Measurements from ENCODE around the gene WDCP. TPM values are rescaled to one million over a fixed set of nuclear protein-coding genes. Genes with fewer than 3 reads are reported as not detected.
A peak's percentile ranks its signal among the peaks of the same experiment; 100 is the strongest.

The WDCP gene
- total and polyA plus RNA-seq, 10 of the 15 experiments (the other 5 are each of a cell fraction or from before 2014, with no cell fraction given) = 5.5 to 21.3 (median 13.2) TPM

DNA sequence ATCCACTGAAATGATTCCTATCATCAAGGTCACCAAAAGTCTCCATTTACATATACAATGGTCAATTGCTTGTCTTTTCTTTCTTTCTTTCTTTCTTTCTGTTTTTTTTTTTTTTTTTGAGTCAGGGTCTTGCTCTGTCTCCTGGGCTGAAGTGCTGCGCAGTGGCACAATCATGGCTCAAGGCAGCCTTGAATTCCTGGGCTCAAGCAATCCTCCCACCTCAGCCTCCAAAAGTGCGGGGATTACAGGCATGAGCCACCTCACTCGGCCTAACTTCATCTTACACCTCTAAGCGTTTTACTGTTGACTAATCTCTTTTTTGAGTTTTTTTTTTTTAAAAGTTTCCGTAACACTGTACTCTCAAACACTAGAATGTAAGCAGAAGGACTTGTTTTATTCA, 28.1 kb upstream of the WDCP start:
- peak overlapping the region; percentile 89 for H3K4me2 ChIP-seq (ENCODE audit: control insufficient read depth, insufficient read depth)
- ChIA-PET POLR2A (no interaction called here), CTCF (no interaction called here), RAD21 (ENCODE audit: unreplicated experiment) (interaction anchor here (0.7 to 2.6 kb wide), 2 partner anchors 9 to 149 kb away, joined by 3 to 45 read pairs; partner anchors contain the start of genes ATAD2B and TP53I3), SMC1A (ENCODE audit: uncharacterized antibody, unreplicated experiment) (no interaction called here)
- no TSS peak for BruUV-seq (replicated peaks)
- in situ Hi-C loops (cut with MboI) (no loop called here), intact Hi-C loops (cut with micrococcal nuclease; ENCODE audit: unreplicated experiment) (no loop called here)
- no peaks in the 10 kb centered on the region for H3K27me3 ChIP-seq (replicated peaks in 1 of 2; ENCODE audit: control insufficient read depth in 2 of 2, insufficient read depth in 2 of 2, low read length in 1 of 2)
- H3K36me3 ChIP-seq (ENCODE audit: control insufficient read depth in 2 of 2, insufficient read depth in 2 of 2, low read length in 1 of 2) = no peaks in the 10 kb centered on the region; a peak in 1 of 4 replicates
- H2AFZ ChIP-seq (ENCODE audit: control insufficient read depth, low read depth, low read length) = no peak overlapping the region
- TF ChIP-seq RUNX3 (IDR thresholded peaks at IDR 0.05; ENCODE audit: low read length) = no peak
- no peak for TF ChIP-seq LARP7 (IDR thresholded peaks at IDR 0.05)
- TF ChIP-seq MYC (IDR thresholded peaks at IDR 0.05; ENCODE audit: insufficient read depth, insufficient read length, insufficient replicate concordance, low read length, severe bottlenecking) = no peak
- TF ChIP-seq BMI1 (IDR thresholded peaks at IDR 0.05; ENCODE audit: borderline replicate concordance) = no peak
- no peak for TF ChIP-seq RFX5 (IDR thresholded peaks at IDR 0.05; ENCODE audit: low read depth, low read length)
- TF ChIP-seq ELK1 (IDR thresholded peaks at IDR 0.05; ENCODE audit: low read depth, low read length) = no peak
- no peak for TF ChIP-seq SUZ12 (IDR thresholded peaks at IDR 0.05; ENCODE audit: unreplicated experiment)
- TF ChIP-seq MAX (IDR thresholded peaks at IDR 0.05; ENCODE audit: low read depth, low read length) = no peak
- TF ChIP-seq, protein P1, sequence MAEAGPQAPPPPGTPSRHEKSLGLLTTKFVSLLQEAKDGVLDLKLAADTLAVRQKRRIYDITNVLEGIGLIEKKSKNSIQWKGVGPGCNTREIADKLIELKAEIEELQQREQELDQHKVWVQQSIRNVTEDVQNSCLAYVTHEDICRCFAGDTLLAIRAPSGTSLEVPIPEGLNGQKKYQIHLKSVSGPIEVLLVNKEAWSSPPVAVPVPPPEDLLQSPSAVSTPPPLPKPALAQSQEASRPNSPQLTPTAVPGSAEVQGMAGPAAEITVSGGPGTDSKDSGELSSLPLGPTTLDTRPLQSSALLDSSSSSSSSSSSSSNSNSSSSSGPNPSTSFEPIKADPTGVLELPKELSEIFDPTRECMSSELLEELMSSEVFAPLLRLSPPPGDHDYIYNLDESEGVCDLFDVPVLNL (IDR thresholded peaks at IDR 0.05; ENCODE audit: low read depth, low read length) = no peak
- TF ChIP-seq IKZF1 (conservative IDR thresholded peaks at IDR 0.05) = no peak
- TF ChIP-seq FOS (IDR thresholded peaks at IDR 0.05; ENCODE audit: borderline replicate concordance, extremely low read depth, insufficient read length) = no peak
- no peak for TF ChIP-seq DPF2 (IDR thresholded peaks at IDR 0.05)
- TF ChIP-seq KAT2A (conservative IDR thresholded peaks at IDR 0.05; ENCODE audit: control insufficient read depth, low read depth, low read length) = no peak
- TF ChIP-seq IKZF2 (IDR thresholded peaks at IDR 0.05) = no peak
- TF ChIP-seq, protein P2, sequence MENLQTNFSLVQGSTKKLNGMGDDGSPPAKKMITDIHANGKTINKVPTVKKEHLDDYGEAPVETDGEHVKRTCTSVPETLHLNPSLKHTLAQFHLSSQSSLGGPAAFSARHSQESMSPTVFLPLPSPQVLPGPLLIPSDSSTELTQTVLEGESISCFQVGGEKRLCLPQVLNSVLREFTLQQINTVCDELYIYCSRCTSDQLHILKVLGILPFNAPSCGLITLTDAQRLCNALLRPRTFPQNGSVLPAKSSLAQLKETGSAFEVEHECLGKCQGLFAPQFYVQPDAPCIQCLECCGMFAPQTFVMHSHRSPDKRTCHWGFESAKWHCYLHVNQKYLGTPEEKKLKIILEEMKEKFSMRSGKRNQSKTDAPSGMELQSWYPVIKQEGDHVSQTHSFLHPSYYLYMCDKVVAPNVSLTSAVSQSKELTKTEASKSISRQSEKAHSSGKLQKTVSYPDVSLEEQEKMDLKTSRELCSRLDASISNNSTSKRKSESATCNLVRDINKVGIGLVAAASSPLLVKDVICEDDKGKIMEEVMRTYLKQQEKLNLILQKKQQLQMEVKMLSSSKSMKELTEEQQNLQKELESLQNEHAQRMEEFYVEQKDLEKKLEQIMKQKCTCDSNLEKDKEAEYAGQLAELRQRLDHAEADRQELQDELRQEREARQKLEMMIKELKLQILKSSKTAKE (IDR thresholded peaks at IDR 0.05; ENCODE audit: low read depth, poor library complexity, severe bottlenecking) = no peak
- no peak for TF ChIP-seq SMC3 (IDR thresholded peaks at IDR 0.05; ENCODE audit: borderline replicate concordance, low read length)
- no peak for TF ChIP-seq TBL1XR1 (IDR thresholded peaks at IDR 0.05; ENCODE audit: low read depth, low read length)
- no peak for TF ChIP-seq ASH2L (IDR thresholded peaks at IDR 0.05; ENCODE audit: borderline replicate concordance, low read depth)
- ATAC-seq (no peak), FAIRE-seq (no peak), DNase-seq (ENCODE audit: low read depth, low spot score) (no peak)
- peaks cover 9% of the 10 kb centered on the region for H3K4me1 ChIP-seq (ENCODE audit: control insufficient read depth, insufficient read depth, low read length)
- peaks cover 27% of the 10 kb centered on the region for H3K79me2 ChIP-seq (ENCODE audit: control insufficient read depth, insufficient read depth, low read length)
- H4K20me1 ChIP-seq (ENCODE audit: control insufficient read depth, insufficient read depth) = no peaks in the 10 kb centered on the region
- H3K27ac ChIP-seq (ENCODE audit: control insufficient read depth, insufficient read depth) = peak overlapping the region; percentile 85; the same call in 1 of the 2 replicates
- no peaks in the 10 kb centered on the region; the same call in 2 of the 3 replicates for H3K9me3 ChIP-seq (replicated peaks; ENCODE audit: control insufficient read depth, insufficient read depth, low read length)
- peak overlapping the region; percentile 89 for H3K4me3 ChIP-seq
- H3K9ac ChIP-seq (ENCODE audit: control insufficient read depth, insufficient read depth, low read length) = peak overlapping the region; percentile 93
- WGBS (ENCODE audit: insufficient coverage, insufficient replicate concordance, low lambda C conversion rate, missing lambda C conversion rate) = 26% methylated on average over 4 of the region's 5 CpGs

Measured in GM12878 (cell line).